Measurements from ENCODE around the gene KIAA0930. TPM values are rescaled to one million over a fixed set of nuclear protein-coding genes. Genes with fewer than 3 reads are reported as not detected.

KIAA0930 gene
- polyA plus RNA-seq, 1 of the 3 experiments (the other 2 are of a cell fraction), result 80.8 TPM

- TF ChIP-seq NRF1 (IDR thresholded peaks at IDR 0.05; ENCODE audit: low read depth, low read length) (no peak), IRF3 (IDR thresholded peaks at IDR 0.05; ENCODE audit: low read depth, low read length) (no peak), RXRA (IDR thresholded peaks at IDR 0.05; ENCODE audit: borderline replicate concordance, low read depth) (no peak), MEF2A (IDR thresholded peaks at IDR 0.05; ENCODE audit: borderline replicate concordance, low read depth) (no peak)
These were observed 86.3 kb downstream of the KIAA0930 start (continued) for GRCh38 chr22:45154383-45154782.

GRCh38 chr22:45151503-45151902 is 89.2 kb downstream of the KIAA0930 start:
- over 99% methylated on average over 6 of the region's 6 CpGs for WGBS (ENCODE audit: low lambda C conversion rate)
- Histone ChIP-seq H3K9me2 (no peaks in the 10 kb centered on the region), H3F3A (replicated peaks; ENCODE audit: insufficient read depth) (no peaks in the 10 kb centered on the region), H2AFZ (ENCODE audit: low read depth) (no peak overlapping the region), H3K27me3 (ENCODE audit: insufficient read depth) (no peaks in the 10 kb centered on the region), H3K36me3 (replicated peaks in 1 of 2; ENCODE audit: control insufficient read depth in 1 of 2, insufficient read depth in 2 of 2, low read length in 1 of 2) (peaks cover 10 to 23% of the 10 kb centered on the region in 2 experiments), H3K4me1 (ENCODE audit: control insufficient read depth in 1 of 2, insufficient read depth in 2 of 2, low read depth in 1 of 2, low read length in 1 of 2) (peaks cover 0 to 10% of the 10 kb centered on the region in 2 experiments; a peak in 2 of 4 replicates), H3K27ac (ENCODE audit: low read depth in 2 of 2, low read length in 1 of 2) (no peak overlapping the region), H3K9ac (no peak overlapping the region), H3K79me2 (ENCODE audit: insufficient read depth) (0 out of 2 replicates have a peak, but pooled peaks cover 5% of the 10 kb centered on the region), H4K20me1 (ENCODE audit: insufficient read depth) (no peaks in the 10 kb centered on the region), H3K4me3 (ENCODE audit: low read depth in 2 of 2, low read length in 1 of 2) (no peak overlapping the region), H3K4me2 (no peak overlapping the region), H3K9me3 (no peaks in the 10 kb centered on the region)
- POLR2A ChIA-PET, result no interaction called here
- CTCF ChIA-PET, result no interaction called here
- no peak for DNase-seq
- TF ChIP-seq GATA2 (CRISPR knock-in tag; IDR thresholded peaks at IDR 0.05) (no peak), RXRA (IDR thresholded peaks at IDR 0.05; ENCODE audit: borderline replicate concordance, low read depth) (no peak), REST (IDR thresholded peaks at IDR 0.05; ENCODE audit: low read depth, low read length) (no peak), USF2 (IDR thresholded peaks at IDR 0.05; ENCODE audit: borderline replicate concordance, low read depth, low read length) (no peak), FOXJ3 (CRISPR knock-in tag; IDR thresholded peaks at IDR 0.05) (no peak), IRF3 (IDR thresholded peaks at IDR 0.05; ENCODE audit: low read depth, low read length) (no peak), FOSL2 (IDR thresholded peaks at IDR 0.05; ENCODE audit: borderline replicate concordance, low read depth) (no peak), TEAD4 (IDR thresholded peaks at IDR 0.05; ENCODE audit: borderline replicate concordance, insufficient read depth) (no peak), SMC3 (IDR thresholded peaks at IDR 0.05; ENCODE audit: low read depth, low read length) (no peak), CHD2 (IDR thresholded peaks at IDR 0.05; ENCODE audit: low read length, partially characterized antibody) (no peak), ZBTB33 (IDR thresholded peaks at IDR 0.05; ENCODE audit: borderline replicate concordance, low read depth) (no peak), NFIC (IDR thresholded peaks at IDR 0.05; ENCODE audit: borderline replicate concordance) (no peak), JUND (IDR thresholded peaks at IDR 0.05) (no peak), TCF12 (IDR thresholded peaks at IDR 0.05) (no peak), FOXM1 (IDR thresholded peaks at IDR 0.05; ENCODE audit: low read depth) (no peak), MAX (IDR thresholded peaks at IDR 0.05; ENCODE audit: low read depth) (no peak), EZH2phosphoT487 (IDR thresholded peaks at IDR 0.05; ENCODE audit: borderline replicate concordance, low read depth) (no peak), NRF1 (IDR thresholded peaks at IDR 0.05; ENCODE audit: low read depth, low read length) (no peak)
